Forelimb muscle (tissue), 1 donor: ENCODE measurements around the gene PYGO1. TPM values are rescaled to one million over a fixed set of nuclear protein-coding genes. Genes with fewer than 3 reads are reported as not detected.
"Not testable (repeated sequence)": the region's sequence is repeated elsewhere in the genome, so short reads cannot be mapped to it uniquely, and the experiment has no call there.

ENCODE experiments used
- DNase-seq: peaks from one replicate; pipeline ENCODE4 v3.0.0-alpha.2; 2013; ENCODE audit warnings: low read depth
- polyA plus RNA-seq: library from polyadenylated mRNA; unstranded; fragments of 120-200 nt; gene quantifications from one replicate; pipeline ENCODE4 v1.2.1, GENCODE V29; 2013; ENCODE audit not compliant: insufficient read length

Gene PYGO1, protein sequence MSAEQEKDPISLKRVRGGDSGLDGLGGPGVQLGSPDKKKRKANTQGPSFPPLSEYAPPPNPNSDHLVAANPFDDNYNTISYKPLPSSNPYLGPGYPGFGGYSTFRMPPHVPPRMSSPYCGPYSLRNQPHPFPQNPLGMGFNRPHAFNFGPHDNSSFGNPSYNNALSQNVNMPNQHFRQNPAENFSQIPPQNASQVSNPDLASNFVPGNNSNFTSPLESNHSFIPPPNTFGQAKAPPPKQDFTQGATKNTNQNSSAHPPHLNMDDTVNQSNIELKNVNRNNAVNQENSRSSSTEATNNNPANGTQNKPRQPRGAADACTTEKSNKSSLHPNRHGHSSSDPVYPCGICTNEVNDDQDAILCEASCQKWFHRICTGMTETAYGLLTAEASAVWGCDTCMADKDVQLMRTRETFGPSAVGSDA
- polyA plus RNA-seq, result 8.4 TPM

DNA sequence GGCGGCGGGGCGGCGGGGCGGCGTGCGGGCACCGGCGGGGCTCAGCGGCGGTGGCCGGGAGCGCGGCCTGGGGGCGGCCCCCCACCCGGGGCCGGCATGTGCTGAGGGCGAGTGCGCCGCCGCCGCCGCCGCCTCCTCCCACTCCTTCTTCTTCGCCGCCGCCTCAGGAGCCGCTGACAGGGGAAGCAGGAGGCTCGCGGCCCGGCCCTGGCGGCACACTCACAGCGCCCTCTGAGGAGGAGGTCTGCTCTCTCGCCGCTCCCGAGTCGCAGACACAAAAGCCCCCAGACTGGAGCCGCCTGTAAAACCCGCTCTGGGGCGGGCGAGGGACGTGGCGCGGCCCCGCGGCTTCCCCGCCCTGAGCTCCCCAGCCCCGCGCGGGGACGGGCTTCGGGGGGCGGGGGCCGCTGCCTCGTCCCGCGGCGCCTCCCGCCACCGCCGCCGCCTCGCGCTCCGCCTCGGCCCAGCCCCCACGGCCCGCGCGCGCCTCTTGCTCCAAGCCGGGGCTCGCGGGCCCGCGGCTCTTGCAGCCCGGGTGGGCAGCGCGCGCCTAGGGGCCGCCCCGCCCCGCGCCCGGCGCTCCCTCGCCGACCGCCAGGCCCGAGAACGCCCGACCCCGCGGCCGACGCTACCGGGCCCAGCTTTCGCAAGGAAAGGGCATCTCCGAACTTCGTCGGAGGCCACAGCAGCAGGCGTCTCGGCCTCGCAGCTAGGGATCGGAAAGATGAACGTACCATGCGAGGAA is at the start of gene PYGO1:
Gene PYGO1 (minus strand): TSS at position 276 of the 745 bp plus-strand sequence. CDS start 462 bp downstream, outside the sequence.
- no peak for DNase-seq

DNA sequence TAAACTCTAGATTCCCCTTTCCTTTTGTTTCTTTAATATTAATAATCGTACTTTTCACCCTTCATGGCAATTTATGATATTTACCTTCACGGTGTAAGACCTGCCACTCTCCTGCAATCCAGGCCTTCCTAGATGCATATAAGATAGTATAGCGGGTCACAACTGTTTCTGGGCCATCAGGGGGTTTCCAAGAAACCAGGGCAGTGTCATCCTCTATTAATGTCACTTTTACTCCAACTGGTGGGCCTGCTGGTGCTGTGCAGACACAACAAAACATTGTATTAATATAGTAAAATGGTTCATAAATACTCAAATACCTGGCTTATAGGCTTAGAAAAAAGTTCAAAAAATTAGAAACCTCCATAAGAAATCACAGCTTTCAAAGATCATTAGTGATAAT is 48.9 kb upstream of the PYGO1 start:
- DNase-seq, result no peak

DNA sequence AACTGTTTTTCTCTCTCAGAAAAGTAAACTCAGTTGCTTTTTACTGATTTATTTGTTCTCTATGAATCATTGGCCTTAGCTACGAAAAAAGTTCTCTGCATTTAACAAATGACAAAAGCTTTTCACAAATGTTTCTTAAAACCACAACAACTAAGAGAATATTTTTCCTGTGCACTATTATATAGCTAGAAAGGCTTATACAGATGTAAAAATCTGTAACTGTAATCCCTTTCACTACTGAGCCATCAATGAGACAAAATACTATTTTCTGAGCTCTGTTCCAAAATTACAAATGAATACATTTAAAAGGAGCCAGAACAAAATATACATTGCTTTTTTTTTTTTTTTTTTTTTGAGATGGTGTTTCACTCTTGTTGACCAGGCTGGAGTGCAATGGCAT is 45.6 kb upstream of the PYGO1 start:
- DNase-seq, result no peak

DNA sequence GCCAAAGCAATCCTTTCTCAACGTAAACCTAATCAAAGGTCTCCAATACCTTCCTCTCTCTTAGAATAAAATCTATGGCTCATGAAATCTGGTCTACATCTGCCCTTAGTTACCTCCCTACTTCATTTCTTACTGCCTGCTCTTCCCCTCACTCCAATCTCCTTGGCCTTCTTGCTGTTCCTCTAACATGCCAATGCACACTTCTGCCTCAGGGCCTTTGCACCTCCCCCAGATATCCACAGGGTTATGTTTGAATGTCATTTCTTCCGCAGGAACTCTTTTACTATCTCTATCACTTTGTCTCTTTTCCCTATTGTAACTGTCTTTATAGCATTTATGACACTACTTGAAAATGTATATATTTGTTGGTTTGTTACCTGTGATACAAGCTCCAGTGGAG is 44.3 kb upstream of the PYGO1 start:
- no peak for DNase-seq

DNA sequence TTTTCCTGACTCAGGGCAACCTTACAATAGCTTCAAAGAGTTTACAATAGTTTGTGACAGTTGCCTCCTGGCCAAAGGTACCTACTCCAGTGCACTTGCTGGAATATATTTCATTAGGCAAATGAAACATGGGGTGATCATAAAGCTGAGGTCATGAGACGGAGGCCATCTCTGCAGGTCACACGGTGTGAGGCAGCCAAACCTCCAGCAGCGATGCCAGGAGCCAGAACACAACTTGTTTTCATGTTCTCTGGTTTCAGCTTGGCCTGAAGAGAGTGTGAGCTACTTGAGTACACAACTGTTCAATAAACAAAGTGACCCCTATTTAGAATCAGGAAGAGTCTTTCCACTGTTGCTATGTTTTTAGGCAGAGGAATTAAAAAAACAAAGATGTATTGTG is 42.7 kb upstream of the PYGO1 start:
- no peak for DNase-seq

DNA sequence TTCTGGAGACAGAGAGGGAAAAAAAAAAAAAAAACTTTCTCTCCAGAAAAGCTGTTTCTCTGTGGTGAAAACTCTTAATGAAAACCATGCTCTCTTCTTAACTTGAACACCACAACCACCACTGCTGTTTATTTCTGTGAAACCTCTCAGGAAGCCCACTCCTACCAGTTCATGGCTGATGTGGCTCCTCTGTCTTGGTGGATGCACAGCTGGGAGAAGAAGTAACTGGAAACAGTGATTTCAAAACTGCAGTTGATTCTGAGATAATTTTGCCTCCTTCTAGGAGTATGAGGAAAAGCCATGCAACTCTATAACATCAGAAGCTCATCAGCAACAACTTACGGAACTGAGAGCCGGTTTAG is 40.2 kb upstream of the PYGO1 start:
- no peak for DNase-seq

DNA sequence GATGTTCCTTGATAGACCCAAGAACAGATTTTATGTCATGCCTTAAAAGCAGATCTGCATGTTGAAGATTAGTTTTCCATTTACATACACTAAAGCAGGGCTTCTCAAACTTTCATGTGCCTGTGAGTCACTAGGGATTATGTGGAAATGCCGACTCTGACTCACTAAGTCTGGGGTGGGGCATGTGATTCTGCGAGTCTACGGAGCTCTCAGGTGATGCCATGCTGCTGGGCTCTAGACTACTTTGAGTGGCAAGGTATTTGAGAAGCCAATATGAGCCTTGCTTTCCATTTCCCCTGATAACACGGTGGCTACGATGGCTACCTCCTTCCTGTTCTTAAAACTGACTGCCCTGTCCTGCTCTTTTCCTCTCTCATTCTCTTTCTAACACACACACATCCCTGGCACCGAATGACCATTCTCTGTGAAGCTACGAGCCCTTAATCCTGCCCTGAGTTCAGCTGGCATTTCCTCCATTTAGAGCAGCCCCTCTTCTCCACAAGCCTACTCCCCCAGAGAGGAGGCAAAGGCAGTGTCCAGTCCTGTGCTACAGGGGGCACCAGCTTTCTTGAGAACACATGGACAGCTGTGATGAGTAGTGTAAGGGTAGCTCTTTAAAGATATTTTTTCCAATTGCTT is 39.7 kb upstream of the PYGO1 start:
- no peak for DNase-seq

DNA sequence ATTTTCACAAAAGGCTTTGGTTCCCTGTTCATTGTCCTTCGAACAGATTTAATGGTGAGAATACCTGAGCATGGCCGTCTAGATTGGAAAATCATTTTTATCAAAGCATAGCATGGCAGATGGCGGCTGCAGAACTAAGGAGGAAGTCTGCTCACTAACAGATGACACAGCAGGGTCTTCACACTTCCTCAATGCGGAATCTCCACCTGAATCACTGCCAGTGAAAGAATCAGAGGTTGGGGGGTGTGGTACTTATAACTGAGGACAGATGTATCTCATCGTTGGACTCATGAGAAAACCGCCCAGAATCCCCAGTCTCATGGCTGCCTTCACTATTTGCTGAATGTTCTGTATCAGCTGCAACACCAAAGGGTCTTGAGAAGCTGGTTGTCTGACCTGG is 31.6 kb upstream of the PYGO1 start:
- DNase-seq, result no peak

DNA sequence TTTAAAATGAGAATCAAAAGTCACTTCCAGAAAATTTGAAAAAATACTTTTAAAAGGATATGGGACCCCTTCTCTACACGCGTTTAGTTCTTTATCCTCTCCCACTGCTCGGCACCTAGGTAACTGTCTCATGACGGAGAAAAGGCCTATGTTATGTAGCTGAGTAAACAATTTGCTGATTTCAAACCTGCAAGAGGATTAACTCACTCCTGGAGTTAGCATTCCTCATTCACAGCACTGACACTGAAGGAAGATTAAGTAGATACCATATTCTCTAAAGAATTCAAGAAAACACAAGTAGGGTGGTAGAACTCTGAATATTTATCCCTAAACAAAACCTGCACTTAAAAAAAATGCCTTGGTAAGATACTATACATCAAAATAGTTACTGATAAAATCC is 30.2 kb upstream of the PYGO1 start:
- DNase-seq, result no peak

DNA sequence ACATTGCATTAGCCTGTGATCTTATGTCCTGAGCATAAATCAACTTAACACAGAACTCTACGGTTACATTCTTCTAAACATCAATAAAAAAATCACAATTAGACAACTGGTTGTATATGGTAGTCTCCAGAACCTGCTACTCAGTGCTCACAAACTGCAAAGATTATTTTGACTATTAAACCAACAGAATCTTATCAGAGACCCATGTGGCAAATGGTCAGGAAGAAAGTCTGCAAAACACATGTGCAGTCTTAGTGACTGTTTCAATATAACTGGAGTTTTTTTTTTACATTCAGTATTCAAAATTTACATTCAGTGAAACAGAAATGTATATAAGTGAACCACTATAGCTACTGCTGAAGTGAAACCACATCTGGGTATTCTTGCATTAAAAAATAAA is 27.3 kb upstream of the PYGO1 start:
- no peak for DNase-seq

DNA sequence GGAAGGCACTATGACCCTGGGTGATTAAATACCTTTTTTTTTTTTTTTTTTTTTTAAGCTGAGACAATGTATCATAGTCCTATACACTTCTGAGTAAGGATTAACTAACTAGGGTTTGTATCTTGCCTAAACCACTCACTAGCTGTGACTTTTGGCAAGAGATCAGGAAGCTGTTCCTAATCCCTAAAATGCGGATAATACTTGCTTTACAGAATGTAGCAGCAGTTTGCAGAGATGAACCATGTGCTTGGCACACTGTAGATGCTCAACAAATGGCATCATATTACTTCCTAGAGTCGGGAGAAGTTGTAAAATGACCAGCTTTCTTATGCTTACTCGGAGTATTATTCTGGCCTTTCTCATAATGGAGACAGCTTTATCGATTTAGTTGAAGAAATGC is 25.6 kb upstream of the PYGO1 start:
- no peak for DNase-seq

DNA sequence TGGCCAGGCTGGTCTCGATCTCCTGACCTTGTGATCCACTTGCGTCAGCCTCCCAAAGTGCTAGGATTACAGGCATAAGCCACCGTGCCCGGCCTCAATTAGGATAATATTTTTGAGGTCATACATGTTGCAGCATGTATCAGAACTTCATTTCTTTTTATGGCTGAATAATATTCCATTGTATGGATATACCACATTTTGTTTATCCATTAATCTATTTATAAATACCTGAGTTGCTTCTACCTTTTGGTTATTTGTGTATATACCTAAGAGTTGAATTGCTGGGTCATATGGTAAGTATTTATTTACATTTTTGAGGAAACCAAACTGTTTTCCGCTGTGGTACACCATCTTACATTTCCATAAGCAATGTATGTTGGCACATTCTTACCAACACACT is 18.1 kb upstream of the PYGO1 start:
- no peak for DNase-seq

DNA sequence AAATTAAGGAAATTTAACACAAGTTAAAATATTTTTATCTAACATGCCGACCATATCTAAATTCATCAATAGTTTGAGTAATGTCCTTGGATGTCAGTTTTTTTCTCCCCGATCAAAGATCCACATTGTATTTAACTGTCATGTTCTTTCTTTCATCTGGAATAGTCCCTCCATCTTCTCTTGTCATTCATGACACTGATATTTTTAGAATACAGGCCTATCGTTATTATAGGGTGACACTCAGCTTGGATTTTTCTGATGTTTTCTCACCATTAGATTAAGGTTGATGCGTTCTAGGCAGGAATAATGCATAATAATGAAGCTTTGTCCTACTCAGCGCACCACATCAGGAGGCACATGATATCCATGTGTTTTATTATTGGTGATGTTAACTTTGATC is 13.2 kb upstream of the PYGO1 start:
- DNase-seq, result no peak

DNA sequence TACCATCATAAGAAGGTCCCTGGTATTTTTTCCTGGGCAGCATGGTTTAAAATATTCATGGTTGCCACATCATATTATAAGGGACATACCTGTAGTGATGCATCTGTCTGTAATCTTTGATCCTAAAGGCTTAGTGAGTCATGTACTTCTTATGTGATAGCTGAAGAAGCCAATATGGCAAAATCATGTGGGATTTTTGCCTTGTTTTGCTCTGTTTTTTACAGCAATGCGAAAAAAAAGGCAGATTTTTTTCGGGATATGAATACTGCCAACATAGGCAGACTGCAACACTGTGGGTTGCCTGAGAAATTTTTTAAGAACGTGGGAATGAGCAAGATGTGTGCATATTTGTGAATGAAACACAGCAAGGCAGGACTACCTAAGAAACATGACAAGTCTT is 11.3 kb upstream of the PYGO1 start:
- DNase-seq, result no peak

DNA sequence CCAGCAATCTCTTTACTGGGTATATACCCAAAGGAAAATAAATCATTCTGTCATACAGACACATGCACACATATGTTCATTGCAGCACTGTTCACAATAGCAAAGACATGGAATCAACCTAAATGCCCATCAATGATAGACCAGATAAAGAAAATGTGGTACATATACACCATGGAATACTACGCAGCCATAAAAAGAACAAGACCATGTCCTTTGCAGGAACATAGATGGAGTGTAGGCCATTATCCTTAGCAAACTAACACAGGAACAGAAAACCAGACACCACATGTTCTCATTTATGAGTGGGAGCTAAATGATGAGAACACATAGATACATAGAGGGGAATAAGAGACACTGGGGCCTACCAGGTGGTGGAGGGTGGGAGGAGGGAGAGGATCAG is 4.9 kb upstream of the PYGO1 start:
- DNase-seq, result not testable (repeated sequence)

DNA sequence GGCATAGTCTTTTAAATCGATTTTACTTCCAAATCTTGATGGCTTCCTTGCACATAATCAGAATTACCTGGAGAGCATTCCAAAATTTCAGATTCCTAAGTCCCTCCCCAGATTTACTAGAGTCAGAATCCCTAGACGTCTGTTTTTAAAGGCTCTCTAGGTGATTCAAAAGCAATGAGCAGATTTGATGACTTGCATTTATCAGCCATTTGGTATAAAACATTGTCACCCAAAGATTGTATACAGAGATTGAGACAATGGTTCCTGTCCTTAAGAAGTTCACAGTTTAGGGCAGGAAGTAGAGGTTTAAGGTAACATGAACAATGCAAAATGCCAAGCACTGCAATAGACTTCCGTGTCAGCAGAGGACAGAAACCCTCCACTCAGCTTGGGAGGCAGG is 2.6 kb upstream of the PYGO1 start:
- no peak for DNase-seq

DNA sequence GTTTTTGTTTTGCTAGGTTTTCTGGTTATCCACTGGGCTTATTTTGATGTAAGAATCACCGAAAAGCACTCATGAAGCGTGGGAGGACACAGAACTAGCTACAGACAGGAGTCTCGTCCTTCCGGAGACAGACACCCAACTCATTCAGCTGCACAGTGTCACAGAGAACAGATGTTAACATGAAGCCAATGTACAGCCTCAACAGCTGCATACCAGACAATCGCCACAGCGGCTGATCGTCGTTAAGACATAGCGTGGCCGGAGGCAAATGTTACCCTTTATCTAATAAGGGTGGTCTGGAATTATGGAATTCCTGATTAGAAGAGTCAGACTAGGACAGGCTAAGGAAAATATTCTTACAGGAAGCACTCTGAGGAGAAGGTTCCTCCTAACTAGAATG is 1.1 kb upstream of the PYGO1 start:
- no peak for DNase-seq

DNA sequence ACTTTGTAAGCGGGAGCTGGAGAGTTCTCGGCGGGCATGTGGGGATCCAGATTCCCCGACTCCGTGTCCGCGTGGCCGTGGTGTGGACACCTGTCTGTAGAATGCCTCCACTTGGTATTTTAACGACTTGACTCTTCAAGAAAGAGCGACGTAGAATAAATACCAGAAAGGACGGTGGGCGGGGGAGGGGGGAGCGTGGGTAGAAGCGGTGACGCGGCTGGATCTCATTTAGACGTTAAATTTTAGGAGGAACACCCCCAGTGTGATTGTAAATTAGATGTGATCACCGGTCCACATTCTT is 620 bp upstream of the PYGO1 start:
- DNase-seq, result no peak

DNA sequence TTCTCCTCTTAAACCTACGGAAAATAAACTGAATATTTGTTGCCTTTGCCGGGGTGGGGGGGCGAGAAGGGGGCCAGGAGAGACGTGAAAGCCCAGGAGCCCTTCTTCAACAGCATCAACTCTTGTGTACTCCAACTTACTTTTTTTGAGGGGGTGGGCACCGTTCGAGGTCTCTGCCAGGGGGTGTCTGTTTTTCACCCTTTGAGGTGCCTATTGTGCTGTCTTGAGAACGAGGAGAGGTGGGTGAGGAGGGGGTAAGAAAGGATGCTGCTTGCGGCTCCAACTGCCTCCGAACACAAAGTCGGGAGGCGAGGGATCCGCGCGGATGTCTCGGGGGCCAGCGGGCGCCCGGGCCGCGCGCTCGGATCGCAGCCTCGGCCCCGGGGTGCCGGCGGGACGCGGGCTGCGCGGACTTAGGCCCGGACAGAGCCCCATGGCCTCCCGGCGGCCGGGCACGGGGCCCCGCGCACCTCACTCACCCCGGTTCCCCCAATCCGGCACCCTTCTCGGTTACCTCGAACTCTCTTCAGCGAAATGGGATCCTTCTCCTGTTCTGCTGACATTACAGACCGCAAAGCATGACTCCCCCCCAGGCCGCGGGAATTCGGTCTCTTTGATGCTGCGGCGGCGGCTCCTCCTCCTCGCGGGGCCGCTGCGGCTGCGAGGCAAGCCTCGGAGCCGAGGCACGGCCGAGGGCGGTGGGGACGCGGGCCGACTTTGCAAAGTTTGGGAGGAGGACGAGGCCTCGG is 650 bp downstream of the PYGO1 start:
- no peak for DNase-seq

DNA sequence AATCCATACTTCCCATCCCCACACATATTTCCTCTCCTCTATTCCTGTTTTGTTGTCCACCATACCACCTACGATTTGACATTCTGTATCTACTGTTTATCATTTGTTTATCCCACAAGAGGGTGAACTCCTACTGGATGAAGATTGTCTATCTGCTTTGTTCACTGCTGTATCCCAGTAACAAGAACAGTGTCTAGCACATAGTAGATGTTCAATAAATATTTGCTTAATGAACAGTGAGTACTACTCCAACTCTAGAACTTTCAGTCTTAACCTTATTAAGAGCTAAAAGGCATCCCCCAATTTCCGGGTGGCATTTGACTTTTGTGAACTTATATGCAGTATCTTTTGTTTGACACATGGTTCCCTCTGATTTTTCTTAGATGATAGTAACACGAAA is 1.3 kb downstream of the PYGO1 start:
- no peak for DNase-seq

DNA sequence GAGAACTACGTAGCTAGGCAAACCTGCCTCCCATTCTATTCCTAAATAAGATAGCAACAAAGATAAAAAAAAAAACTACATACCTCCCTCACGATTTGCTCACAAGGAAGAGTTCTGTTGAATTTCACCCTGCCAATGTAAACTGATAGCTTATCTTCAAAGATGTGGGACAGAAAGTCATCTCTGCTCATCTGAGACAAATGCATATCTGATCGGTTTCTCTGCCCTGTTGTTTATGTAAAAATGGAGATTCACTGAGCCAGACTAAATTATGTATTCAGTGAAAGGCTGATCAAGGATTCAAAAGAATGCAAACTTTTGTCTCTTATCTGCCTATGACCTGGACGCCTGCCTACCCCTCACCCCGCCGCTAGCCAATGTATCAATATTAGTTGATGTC is 11.2 kb downstream of the PYGO1 start:
- DNase-seq, result no peak

DNA sequence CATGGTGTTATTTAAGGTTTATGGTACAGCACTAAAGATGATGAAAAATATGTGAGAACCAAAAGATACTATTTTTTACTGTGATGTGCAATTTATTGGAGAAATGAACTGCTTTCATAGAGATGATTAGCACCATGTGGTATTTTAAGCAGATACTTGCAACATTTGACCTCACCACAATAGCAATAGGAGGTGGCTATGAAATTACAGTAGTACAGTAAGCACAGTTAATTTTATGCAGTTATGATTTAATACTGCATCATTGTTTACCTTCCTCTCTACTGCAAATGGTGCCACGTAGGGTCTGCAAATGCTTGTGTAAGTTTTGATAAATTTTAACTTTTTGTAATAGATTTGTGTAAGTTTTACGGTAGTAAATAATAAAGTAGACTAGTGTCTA is 14.0 kb downstream of the PYGO1 start:
- no peak for DNase-seq
